ENCODE results near the gene OR2A1. TPM values are rescaled to one million over a fixed set of nuclear protein-coding genes. Genes with fewer than 3 reads are reported as not detected.
"Not testable (repeated sequence)": the region's sequence is repeated elsewhere in the genome, so short reads cannot be mapped to it uniquely, and the experiment has no call there.

OR2A1 gene
- total and polyA plus RNA-seq, 12 donors, result 0.11 to 0.20 (median 0.14) TPM; not detected in 7

DNA sequence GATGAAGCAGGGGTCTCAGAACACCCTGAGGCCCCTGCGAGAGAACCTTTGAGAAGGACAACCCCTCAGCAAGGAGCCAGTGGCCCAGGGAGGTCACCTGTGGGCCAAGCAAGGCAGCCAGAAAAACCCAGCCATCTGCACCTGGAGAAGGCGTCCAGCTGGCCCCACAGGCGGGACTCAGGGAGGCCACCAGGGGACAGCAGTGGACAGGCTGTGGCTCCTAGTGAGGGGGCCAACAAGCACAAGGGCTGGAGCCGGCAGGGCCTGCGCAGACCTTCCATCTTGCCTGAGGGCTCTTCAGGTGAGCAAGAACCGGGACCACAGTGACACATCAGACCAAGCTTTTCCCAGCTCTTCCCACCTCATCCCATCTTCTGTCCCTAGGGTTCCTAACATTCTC lies 53.3 kb downstream of the OR2A1 start:
- H3K27ac ChIP-seq; H3K9me3 ChIP-seq (replicated peaks in 1 of 3); intact Hi-C loops (cut with DNase I); H3K4me3 ChIP-seq; H3K4me1 ChIP-seq (replicated peaks in 1 of 2); H3K27me3 ChIP-seq; DNase-seq; H3K36me3 ChIP-seq (replicated peaks in 1 of 2): not testable (repeated sequence)
- no CpG with 5 or more reads among the region's 6 CpGs for WGBS, 4 donors

- no CpG with 5 or more reads among the region's 9 CpGs for WGBS, 4 donors
- H3K4me1 ChIP-seq (replicated peaks in 1 of 2); H3K36me3 ChIP-seq (replicated peaks in 1 of 2); H3K27me3 ChIP-seq; DNase-seq; H3K4me3 ChIP-seq; H3K27ac ChIP-seq; intact Hi-C loops (cut with DNase I); H3K9me3 ChIP-seq (replicated peaks in 1 of 3): not testable (repeated sequence)
Measured at GRCh38 chr7:144367250-144367649, 55.0 kb downstream of the OR2A1 start.

DNA sequence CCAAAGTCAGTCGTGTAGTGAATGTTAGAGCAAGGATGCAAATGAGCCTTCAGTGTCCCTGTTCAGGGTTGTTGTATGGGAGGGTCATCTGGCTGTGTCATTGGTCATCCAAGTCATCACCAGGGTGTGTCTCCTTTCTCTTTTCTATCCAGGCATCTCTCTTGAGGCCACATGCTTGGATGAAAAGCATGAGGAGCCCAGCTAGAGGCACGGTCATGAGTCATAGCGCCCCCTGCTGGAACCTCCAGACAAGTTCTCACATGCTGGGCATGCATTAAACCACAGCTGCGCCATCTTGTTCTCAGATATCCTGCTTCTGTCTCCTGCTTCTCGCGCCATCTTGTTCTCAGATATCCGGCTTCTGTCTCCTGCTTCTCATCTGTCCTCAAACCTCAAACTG lies 57.0 kb downstream of the OR2A1 start:
- H3K27me3 ChIP-seq; H3K27ac ChIP-seq; DNase-seq; H3K9me3 ChIP-seq (replicated peaks in 1 of 3); H3K4me3 ChIP-seq; H3K36me3 ChIP-seq (replicated peaks in 1 of 2); H3K4me1 ChIP-seq (replicated peaks in 1 of 2); intact Hi-C loops (cut with DNase I): not testable (repeated sequence)
- 92 to 96% methylated on average over 3 to 4 of the region's 7 CpGs; no CpG with 5 or more reads in 2 of the 4 donors for WGBS, 4 donors

Other genes with a start within 250 kb of the OR2A1 start
- not detected for gene OR2A25, start 242.6 kb upstream of the OR2A1 start, total RNA-seq
- not detected for gene OR2A25, start 242.6 kb upstream of the OR2A1 start, polyA plus RNA-seq
- not detected for gene OR2A12, start 226.1 kb upstream of the OR2A1 start, total RNA-seq
- not detected for gene OR2A12, start 226.1 kb upstream of the OR2A1 start, polyA plus RNA-seq
- not detected for gene OR2A2, start 202.8 kb upstream of the OR2A1 start, total RNA-seq
- gene OR2A2, start 202.8 kb upstream of the OR2A1 start, polyA plus RNA-seq, result not detected
- gene OR2A14, start 189.2 kb upstream of the OR2A1 start, total RNA-seq, result not detected
- gene OR2A14, start 189.2 kb upstream of the OR2A1 start, polyA plus RNA-seq, result not detected
- gene CTAGE4, start 129.0 kb upstream of the OR2A1 start, total RNA-seq, result 1 to 10 TPM in 1 of 9 donors, under 1 TPM in 5, not detected in 3; 0.23 to 2.3 (median 0.35) TPM
- 1 to 10 TPM in 1 of 3 donors, under 1 TPM in 1, not detected in 1; 0.88 to 1.1 TPM for gene CTAGE4, start 129.0 kb upstream of the OR2A1 start, polyA plus RNA-seq
- 1 to 10 TPM in 7 of 9 donors, under 1 TPM in 2; 0.44 to 2.9 (median 1.1) TPM for gene ARHGEF35, start 116.6 kb upstream of the OR2A1 start, total RNA-seq
- 1 to 10 TPM; 1.5 to 2.8 (median 1.8) TPM for gene ARHGEF35, start 116.6 kb upstream of the OR2A1 start, polyA plus RNA-seq
- under 1 TPM in 3 of 9 donors, not detected in 6; 0.11 to 0.18 (median 0.14) TPM for gene OR2A42, start 72.8 kb upstream of the OR2A1 start, total RNA-seq
- gene OR2A42, start 72.8 kb upstream of the OR2A1 start, polyA plus RNA-seq, result under 1 TPM; 0.07 to 0.16 (median 0.11) TPM
- 1 to 10 TPM in 2 of 9 donors, under 1 TPM in 6, not detected in 1; 0.36 to 3.2 (median 0.88) TPM for gene OR2A7, start 47.6 kb upstream of the OR2A1 start, total RNA-seq
- gene OR2A7, start 47.6 kb upstream of the OR2A1 start, polyA plus RNA-seq, result under 1 TPM in 2 of 3 donors, not detected in 1; 0.37 to 0.40 TPM
- gene CTAGE8, start 43.1 kb upstream of the OR2A1 start, total RNA-seq, result 1 to 10 TPM in 1 of 9 donors, under 1 TPM in 2, not detected in 6; 0.22 to 1.9 (median 0.87) TPM
- gene CTAGE8, start 43.1 kb upstream of the OR2A1 start, polyA plus RNA-seq, result under 1 TPM in 2 of 3 donors, not detected in 1; 0.24 to 0.40 TPM
- gene ARHGEF5, start 43.0 kb downstream of the OR2A1 start, total RNA-seq, result 10 to 100 TPM in 1 of 9 donors, 1 to 10 TPM in 7, under 1 TPM in 1; 0.50 to 10.1 (median 5.0) TPM
- 1 to 10 TPM; 1.0 to 3.5 (median 1.7) TPM for gene ARHGEF5, start 43.0 kb downstream of the OR2A1 start, polyA plus RNA-seq
- gene NOBOX, start 91.3 kb downstream of the OR2A1 start, total RNA-seq, result not detected
- not detected for gene NOBOX, start 91.3 kb downstream of the OR2A1 start, polyA plus RNA-seq

Measured in adrenal gland (tissue), 12 donors.